GDM1 (cell line): ENCODE data around the gene FAM168B.

Source experiments
- DNase-seq: peaks from one replicate; lab custom pipeline; 2025; lab: John Stamatoyannopoulos, UW

FAM168B gene

DNA sequence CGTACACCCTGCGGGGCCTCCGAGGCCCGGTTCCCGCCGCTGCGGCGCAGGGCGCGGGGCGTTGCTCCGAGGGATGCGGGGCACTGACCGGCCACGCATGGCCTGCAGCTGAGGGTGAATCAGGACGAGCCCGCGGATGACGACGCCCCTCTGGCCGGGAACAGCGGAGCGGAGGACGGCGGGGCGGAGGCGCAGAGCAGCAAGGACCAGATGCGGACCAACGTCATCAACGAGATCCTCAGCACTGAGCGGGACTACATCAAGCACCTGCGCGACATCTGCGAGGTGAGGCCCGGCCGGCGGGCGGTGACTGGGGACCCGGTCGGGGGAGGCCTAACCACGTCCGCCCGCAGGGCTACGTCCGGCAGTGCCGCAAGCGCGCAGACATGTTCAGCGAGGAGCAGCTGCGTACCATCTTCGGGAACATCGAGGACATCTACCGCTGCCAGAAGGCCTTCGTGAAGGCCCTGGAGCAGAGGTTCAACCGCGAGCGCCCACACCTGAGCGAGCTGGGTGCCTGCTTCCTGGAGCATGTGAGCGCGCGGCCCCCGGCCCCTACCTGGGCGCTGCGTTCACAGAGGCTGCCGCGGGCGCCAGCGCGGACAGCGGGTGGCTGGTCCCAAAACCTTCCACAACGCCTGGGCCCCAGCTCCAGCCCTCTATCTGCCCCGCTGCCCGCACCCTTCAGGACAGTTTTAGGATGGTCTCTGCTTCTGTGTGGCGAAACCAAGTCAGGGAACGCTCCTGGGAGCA lies 53.2 kb downstream of the FAM168B start:
- DNase-seq = no peak

DNA sequence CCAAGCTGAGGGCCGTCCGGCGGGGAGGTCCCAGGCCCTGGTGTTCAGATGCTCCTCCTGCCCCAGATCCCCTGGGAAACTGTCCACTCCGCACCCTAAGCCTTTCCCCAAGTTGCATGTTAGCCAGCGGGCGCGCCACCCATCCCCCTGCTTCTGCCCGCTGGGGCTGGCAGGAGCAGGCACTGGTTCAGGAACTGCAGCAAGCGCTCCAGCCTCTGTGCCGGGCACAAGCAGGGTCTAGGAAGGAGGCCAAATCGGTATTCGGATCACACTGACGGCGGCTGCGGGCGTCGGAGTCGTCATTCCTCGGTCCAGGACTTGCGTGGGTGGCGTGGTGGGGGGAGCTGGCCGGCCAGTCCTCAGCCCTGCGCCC lies 53.7 kb downstream of the FAM168B start:
- DNase-seq = no peak

GRCh38 chr2:131039101-131039440 lies 54.2 kb downstream of the FAM168B start:
- no peak for DNase-seq

GRCh38 chr2:131038258-131039100 lies 54.8 kb downstream of the FAM168B start:
- DNase-seq = no peak

GRCh38 chr2:131037398-131038257 lies 55.6 kb downstream of the FAM168B start:
- DNase-seq = no peak

DNA sequence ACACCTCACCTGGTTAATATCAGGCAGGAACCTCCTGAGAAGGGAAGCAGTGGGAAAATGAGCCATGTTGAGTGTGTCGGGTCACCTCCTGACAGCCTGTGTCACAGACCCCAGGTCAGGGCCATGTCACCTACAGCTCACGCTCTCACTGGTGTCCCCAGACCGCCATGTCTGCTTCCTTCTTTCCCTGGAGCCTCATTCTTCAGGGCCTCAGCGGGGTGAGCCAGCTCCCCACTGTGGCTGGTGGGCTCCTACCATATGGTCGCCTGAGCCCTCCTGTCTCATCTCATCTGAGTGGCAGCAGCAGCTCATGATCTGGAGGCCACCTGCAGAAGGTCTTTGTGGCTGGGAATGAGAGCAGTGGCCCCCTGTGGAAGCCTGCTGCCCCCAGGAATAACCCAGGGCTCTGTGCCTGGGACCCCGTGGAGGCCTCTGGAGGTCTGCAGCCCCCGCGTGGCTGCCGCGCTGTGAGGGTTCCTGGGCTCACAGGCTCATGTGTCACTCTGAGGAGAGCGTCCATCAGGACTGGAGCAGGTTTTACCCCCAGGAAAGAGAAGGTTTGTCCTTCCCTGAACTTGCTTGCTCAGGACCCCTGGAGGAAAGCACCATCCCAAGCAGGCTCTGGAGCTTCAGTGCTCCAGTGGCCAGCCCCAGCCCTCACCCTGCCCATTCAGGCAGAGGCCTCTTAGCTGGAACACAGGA lies 56.4 kb downstream of the FAM168B start:
- no peak for DNase-seq

GRCh38 chr2:131036269-131036668 lies 57.0 kb downstream of the FAM168B start:
- DNase-seq = no peak

GRCh38 chr2:131035826-131036231 lies 57.4 kb downstream of the FAM168B start:
- DNase-seq = no peak

DNA sequence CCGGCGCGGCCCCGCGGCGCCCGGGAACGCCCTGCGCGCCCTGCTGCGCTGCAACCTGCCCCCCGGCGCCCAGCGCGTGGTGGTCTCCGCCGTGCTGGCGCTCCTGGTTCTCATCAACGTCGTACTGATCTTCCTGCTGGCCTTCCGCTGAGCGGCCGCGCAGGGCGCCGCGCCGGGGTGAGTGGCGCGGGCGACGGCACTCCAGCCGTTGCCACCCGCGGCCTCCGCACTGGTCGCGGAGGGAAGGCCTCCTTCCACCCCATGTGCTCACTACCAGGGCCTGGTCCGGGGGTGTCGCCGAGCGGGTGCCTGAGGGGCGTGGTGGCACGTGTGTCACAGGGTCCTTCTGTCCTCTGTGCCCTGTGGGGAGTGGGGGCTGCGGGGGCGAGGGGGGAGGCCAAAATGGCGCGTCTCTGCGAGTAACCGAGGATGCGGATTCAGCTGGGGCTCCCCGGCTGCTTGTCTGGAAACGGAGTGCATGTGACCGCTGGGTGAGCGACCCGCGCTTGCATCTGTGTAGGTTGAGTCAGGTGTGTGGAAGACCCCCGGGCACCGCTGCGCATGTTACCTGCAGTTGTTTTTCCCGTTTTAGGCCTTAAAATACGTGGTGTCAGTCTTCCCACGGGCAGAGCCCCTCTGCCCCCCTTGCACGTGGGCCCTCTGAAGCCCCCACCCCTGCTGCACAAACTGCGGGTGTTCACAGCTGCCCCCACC lies 58.0 kb downstream of the FAM168B start:
- DNase-seq = no peak

GRCh38 chr2:131034122-131035051 lies 58.9 kb downstream of the FAM168B start:
- DNase-seq = no peak

DNA sequence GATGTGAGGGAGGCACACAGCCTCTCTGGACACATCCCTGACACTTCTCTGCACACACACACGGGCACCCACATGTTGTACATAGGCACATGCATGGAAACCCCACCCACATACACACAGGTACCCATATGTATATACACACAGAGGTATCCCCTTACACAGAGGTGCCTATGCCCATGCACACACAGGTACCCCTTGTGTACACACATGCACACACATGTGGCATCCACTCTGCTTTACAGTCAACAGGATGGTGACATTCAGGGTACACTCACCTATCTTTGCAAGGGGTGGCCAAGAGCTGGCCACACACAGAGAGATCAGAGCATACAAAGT lies 59.5 kb downstream of the FAM168B start:
- no peak for DNase-seq

DNA sequence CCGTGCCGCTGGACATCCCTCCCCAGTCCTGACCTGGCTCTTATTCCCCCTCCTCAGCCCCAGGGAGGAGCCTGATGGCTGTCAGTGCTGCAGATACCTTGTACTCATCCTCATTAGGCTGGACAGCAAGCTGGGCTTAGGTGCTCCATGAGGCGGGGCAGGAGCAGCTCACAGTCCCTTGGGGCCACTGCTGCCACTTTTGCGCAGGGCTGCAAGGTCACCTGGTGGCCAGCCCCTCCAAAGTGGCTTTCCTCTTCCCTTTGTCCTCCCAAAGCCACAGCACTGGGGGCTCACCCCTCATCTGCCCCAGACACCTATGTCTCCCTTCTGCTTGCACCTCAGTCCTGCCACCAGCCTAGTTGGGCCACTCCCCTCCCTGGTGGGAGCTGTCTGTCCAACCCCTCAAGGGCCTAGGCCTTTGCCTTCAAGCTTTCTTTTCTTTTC lies 60.8 kb downstream of the FAM168B start:
- DNase-seq = no peak

DNA sequence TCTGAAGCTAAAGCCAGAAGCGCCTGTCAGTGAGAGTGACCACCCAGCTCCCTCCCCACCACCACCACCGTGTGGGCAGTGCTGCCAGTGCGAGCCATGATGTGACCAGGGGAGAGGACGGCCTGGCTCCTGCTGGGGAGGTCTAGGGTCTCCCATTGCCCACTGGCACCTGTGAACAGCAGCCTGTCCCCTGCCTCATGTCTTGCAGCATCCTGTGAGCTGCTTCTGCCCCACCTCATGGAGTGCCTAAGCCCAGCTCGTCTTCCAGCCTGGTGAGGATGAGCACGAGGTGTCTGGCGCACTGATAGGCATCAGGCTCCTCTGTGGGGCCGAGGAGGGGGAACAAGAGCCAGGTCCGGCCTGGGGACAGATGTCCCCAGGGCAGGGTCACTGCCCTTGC lies 61.4 kb downstream of the FAM168B start:
- DNase-seq = no peak

DNA sequence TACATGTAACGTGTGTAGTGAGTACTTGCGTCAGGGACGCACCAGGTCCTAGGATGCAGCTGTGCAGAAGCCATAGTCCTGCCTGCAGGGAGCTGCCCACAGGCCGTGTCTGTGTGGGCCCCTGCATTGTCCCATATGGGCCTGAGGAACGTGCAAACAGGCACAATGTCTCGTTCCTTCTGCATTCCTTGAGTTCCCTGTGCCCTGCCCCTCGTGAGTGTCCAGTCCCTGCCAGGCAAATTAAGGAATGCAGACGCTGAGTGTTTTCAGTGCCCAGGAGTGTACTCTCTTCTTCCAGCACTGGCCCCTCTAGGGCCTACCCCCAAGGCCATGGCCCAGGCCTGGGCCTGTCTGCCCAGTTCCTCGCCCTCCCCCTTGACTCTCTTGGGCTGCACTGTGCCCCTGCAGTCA lies 61.8 kb downstream of the FAM168B start:
- no peak for DNase-seq

DNA sequence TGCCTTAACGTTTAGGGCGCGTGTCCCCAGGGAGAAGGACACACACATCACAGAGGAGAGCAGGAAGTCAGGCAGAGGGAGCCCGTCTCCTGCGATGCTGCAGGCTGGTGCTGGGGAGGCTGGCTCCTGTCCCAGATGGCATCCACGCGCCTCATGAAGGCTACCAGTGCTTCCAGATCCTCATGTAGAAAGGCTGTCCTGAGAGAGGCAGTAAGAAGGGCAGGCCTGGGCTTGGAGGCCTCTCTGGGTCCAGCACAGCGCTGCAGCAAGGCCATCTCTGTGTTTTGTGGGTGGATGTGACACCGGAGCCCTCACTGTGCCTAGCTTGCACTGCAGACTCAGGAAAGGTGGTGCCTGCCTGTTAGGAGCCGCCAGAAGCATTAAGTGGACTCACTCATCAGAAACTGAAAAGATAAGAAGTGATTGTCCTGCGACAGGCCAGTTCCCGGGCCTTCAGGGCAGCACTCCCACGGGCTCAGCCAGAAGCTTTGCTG lies 62.7 kb downstream of the FAM168B start:
- no peak for DNase-seq

DNA sequence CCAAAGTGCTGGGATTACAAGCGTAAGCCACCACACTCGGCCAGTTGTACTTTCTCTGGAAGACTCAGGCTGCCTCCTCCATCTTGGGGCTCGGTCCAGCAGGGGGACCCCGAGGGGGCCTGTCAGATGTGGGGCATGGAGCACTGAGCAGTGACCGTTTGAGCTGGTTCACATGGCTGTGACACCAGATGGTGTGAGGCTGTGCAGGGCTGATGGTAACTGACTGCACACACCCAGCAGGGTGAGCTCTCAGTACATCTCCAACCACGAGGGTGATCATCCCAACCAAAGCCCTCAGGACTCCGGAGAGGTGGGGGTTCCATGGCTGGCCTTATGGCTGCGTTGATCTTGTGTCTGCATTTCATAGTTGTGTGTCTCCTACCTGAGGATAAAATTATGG lies 63.4 kb downstream of the FAM168B start:
- DNase-seq = no peak

DNA sequence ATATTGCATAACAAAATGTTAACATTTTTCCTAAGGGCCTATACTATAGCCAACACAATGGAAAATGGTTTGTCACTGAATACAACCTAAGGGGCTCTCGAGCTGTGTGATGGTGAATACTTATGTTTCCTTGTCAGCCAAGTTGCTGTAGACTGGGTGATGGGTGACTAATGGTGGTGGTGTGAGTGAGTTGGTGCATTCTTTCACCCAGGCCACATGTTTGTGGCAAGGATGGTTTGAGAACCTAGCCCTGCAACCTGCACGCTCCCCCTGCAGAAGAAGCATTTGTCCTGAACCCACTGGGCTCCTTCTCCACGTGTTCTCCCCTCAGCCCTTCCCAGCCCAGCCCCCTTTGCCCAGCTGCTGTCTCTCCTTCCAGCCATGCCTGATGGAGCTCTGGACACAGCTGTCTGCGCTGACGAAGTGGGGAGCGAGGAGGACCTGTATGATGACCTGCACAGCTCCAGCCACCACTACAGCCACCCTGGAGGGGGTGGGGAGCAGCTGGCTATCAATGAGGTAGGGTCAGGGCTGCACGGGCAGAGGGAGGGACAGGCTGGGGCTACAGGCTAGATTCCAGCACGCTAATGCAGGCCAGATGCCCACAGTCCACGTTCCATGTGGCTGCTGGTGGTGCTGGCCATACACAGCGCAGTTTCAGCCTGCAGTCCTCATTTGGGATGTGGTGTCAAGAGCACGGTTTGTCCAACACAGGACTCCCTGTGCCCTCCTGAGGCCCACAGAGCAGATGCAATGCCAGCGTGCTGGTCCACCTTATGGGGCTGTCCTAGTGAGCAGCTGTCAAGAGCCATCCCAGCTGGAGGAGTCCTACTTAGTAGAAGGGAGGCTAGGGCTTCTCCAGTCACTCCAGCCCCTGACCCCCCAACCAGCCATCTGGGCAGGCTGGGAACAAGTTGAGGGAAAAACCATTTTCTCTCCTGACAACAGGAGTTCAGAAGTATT lies 65.4 kb downstream of the FAM168B start:
- no peak for DNase-seq

GRCh38 chr2:131026919-131027318 lies 66.3 kb downstream of the FAM168B start:
- no peak for DNase-seq

- DNase-seq = no peak
These were observed 69.5 kb downstream of the FAM168B start for GRCh38 chr2:131023758-131024157.
